ENCODE measurements around the gene OTUB1.

DNA sequence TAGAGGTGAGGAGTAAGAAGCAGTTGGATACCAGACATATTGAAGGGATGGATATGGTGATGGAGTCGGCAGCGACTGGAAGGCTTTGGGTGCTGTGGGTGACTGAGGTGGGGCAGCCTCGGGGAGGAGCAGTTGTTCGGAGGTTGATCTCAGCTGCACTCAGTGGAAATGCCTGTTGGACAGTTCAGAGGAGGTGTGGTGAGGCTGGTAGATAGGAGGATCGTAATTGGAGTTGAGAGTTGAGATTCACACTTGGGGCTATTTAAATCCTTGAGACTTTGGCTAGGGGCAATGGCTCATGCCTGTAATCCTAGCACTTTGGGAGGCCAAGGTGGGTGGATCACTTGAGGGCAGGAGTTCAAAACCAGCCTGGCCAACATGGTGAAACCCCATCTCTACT lies 6.9 kb downstream of the OTUB1 start:
- TF ChIP-seq, protein P1, sequence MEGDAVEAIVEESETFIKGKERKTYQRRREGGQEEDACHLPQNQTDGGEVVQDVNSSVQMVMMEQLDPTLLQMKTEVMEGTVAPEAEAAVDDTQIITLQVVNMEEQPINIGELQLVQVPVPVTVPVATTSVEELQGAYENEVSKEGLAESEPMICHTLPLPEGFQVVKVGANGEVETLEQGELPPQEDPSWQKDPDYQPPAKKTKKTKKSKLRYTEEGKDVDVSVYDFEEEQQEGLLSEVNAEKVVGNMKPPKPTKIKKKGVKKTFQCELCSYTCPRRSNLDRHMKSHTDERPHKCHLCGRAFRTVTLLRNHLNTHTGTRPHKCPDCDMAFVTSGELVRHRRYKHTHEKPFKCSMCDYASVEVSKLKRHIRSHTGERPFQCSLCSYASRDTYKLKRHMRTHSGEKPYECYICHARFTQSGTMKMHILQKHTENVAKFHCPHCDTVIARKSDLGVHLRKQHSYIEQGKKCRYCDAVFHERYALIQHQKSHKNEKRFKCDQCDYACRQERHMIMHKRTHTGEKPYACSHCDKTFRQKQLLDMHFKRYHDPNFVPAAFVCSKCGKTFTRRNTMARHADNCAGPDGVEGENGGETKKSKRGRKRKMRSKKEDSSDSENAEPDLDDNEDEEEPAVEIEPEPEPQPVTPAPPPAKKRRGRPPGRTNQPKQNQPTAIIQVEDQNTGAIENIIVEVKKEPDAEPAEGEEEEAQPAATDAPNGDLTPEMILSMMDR (IDR thresholded peaks at IDR 0.05) = no peak
- TF ChIP-seq EP300 (IDR thresholded peaks at IDR 0.05) = no peak
